GM21825 (cell line): ENCODE results near the gene GLP2R.

Source experiments
- ATAC-seq: cut with Tn5 transposase; IDR thresholded peaks from one replicate; pipeline ENCODE4 v1.9.1; 2021; ENCODE audit warnings: mild to moderate bottlenecking, moderate library complexity; ENCODE audit not compliant: unreplicated experiment

Gene GLP2R

GRCh38 chr17:9895923-9896322, 70.2 kb downstream of the GLP2R start:
- no peak for ATAC-seq

GRCh38 chr17:9897372-9897968, 71.7 kb downstream of the GLP2R start:
- no peak for ATAC-seq

- ATAC-seq = no peak
These were observed 73.1 kb downstream of the GLP2R start for GRCh38 chr17:9898812-9899211.

GRCh38 chr17:9899280-9900043, 73.7 kb downstream of the GLP2R start:
- no peak for ATAC-seq

GRCh38 chr17:9900044-9900594, 74.4 kb downstream of the GLP2R start:
- ATAC-seq = no peak

GRCh38 chr17:9900784-9901183, 75.1 kb downstream of the GLP2R start:
- ATAC-seq = no peak

- no peak for ATAC-seq
These were observed 76.4 kb downstream of the GLP2R start for GRCh38 chr17:9902120-9902519.

- ATAC-seq = no peak
These were observed 78.8 kb downstream of the GLP2R start for GRCh38 chr17:9904277-9905077.

GRCh38 chr17:9905078-9905415, 79.3 kb downstream of the GLP2R start, which contains the start of gene RCVRN:
RCVRN (minus strand) TSS chr17:9905271; CDS start chr17:9905180, 91 bp downstream.
- no peak for ATAC-seq

- ATAC-seq = no peak
These were observed 80.2 kb downstream of the GLP2R start for GRCh38 chr17:9905902-9906301.

- no peak for ATAC-seq
These were observed 80.9 kb downstream of the GLP2R start for GRCh38 chr17:9906616-9907015.

GRCh38 chr17:9907131-9907530, 81.4 kb downstream of the GLP2R start:
- no peak for ATAC-seq

- ATAC-seq = no peak
These were observed 82.3 kb downstream of the GLP2R start for GRCh38 chr17:9907883-9908648.

GRCh38 chr17:9908649-9909042, 82.9 kb downstream of the GLP2R start:
- no peak for ATAC-seq

- no peak for ATAC-seq
These were observed 85.4 kb downstream of the GLP2R start for GRCh38 chr17:9911089-9911488.

GRCh38 chr17:9912121-9913099, 86.7 kb downstream of the GLP2R start:
- ATAC-seq = no peak

- ATAC-seq = no peak
These were observed 87.8 kb downstream of the GLP2R start for GRCh38 chr17:9913476-9913875.

GRCh38 chr17:9916108-9916507, 90.4 kb downstream of the GLP2R start:
- ATAC-seq = no peak

GRCh38 chr17:9917131-9917530, 91.4 kb downstream of the GLP2R start:
- ATAC-seq = no peak

GRCh38 chr17:9917801-9918200, 92.1 kb downstream of the GLP2R start:
- no peak for ATAC-seq
